ENCODE results near the gene NRCAM. TPM values are rescaled to one million over a fixed set of nuclear protein-coding genes. Genes with fewer than 3 reads are reported as not detected.
"Not testable (repeated sequence)": the region's sequence is repeated elsewhere in the genome, so short reads cannot be mapped to it uniquely, and the experiment has no call there.

NRCAM gene
- polyA plus RNA-seq, 3 donors = not detected

DNA sequence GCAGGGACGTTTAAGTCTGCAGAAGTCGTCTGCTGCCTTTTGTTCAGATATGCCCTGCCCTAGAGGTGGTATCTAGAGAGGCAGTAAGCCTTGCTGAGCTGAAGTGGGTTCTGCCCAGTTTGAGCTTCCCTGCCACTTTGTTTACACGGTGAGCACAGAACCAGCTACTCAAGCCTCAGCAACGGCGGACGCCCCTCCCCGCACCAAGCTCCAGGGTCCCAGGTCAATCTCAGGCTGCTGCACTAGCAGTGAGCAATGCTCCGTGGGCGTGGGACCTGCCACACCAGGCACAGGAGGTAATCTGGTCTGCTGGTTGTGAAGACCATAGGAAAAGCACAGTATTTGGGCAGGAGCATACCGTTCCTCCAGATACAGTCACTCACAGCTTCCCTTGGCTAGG is 178.0 kb downstream of the NRCAM start:
- intact Hi-C loops (cut with micrococcal nuclease) = no loop called here
- no peak for DNase-seq
- Histone ChIP-seq H3K9me3 (replicated peaks in 1 of 2; ENCODE audit: control insufficient read depth in 1 of 2, insufficient read depth in 1 of 2, low read length in 2 of 2) (peaks cover 0 to 7% of the 10 kb centered on the region in 2 donors), H3K9ac (ENCODE audit: insufficient read depth, low read length, poor library complexity, severe bottlenecking) (no peak overlapping the region), H3K4me2 (replicated peaks; ENCODE audit: extremely low read depth, low read length, poor library complexity, severe bottlenecking) (no peak overlapping the region), H3K4me3 (replicated peaks in 1 of 3; ENCODE audit: low read depth in 2 of 3, low read length in 3 of 3) (no peak overlapping the region), H3K79me2 (ENCODE audit: insufficient read depth, low read length) (no peaks in the 10 kb centered on the region), H3K36me3 (replicated peaks in 1 of 2; ENCODE audit: control insufficient read depth in 1 of 2, insufficient read depth in 2 of 2, low read length in 2 of 2) (no peaks in the 10 kb centered on the region), H3K4me1 (ENCODE audit: control insufficient read depth in 1 of 2, insufficient read depth in 2 of 2, low read length in 2 of 2) (no peaks in the 10 kb centered on the region), H3K27me3 (ENCODE audit: control insufficient read depth in 2 of 2, insufficient read depth in 2 of 2, low read length in 2 of 2) (no peaks in the 10 kb centered on the region), H2AFZ (ENCODE audit: insufficient read depth, low read depth, low read length, poor library complexity, severe bottlenecking) (no peak overlapping the region), H3K27ac (ENCODE audit: low read depth in 1 of 2, low read length in 2 of 2) (no peak overlapping the region), H4K20me1 (ENCODE audit: insufficient read depth, low read length) (no peaks in the 10 kb centered on the region)
- Mint-ChIP-seq H3K27ac (no peak overlapping the region), H3K4me3 (no peak overlapping the region), H3K36me3 (no peaks in the 10 kb centered on the region), H3K27me3 (ENCODE audit: low read depth in 3 of 3) (peaks cover 0 to 4% (median 0%) of the 10 kb centered on the region in 3 donors), H3K9me3 (peaks cover 3 to 8% (median 3%) of the 10 kb centered on the region in 7 donors), H3K4me1 (no peaks in the 10 kb centered on the region)
- WGBS (ENCODE audit: insufficient coverage) = 83% methylated on average over 9 of the region's 10 CpGs
- TF ChIP-seq, protein P1, sequence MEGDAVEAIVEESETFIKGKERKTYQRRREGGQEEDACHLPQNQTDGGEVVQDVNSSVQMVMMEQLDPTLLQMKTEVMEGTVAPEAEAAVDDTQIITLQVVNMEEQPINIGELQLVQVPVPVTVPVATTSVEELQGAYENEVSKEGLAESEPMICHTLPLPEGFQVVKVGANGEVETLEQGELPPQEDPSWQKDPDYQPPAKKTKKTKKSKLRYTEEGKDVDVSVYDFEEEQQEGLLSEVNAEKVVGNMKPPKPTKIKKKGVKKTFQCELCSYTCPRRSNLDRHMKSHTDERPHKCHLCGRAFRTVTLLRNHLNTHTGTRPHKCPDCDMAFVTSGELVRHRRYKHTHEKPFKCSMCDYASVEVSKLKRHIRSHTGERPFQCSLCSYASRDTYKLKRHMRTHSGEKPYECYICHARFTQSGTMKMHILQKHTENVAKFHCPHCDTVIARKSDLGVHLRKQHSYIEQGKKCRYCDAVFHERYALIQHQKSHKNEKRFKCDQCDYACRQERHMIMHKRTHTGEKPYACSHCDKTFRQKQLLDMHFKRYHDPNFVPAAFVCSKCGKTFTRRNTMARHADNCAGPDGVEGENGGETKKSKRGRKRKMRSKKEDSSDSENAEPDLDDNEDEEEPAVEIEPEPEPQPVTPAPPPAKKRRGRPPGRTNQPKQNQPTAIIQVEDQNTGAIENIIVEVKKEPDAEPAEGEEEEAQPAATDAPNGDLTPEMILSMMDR (IDR thresholded peaks at IDR 0.05) = no peak

GRCh38 chr7:108274447-108274846 is 181.8 kb downstream of the NRCAM start:
- DNase-seq; H3K4me3 ChIP-seq (replicated peaks in 1 of 3; ENCODE audit: low read depth in 2 of 3, low read length in 3 of 3); H3K4me3 Mint-ChIP-seq; H3K27me3 Mint-ChIP-seq (ENCODE audit: low read depth in 3 of 3); H3K9ac ChIP-seq (ENCODE audit: insufficient read depth, low read length, poor library complexity, severe bottlenecking); H3K4me1 ChIP-seq (ENCODE audit: control insufficient read depth in 1 of 2, insufficient read depth in 2 of 2, low read length in 2 of 2); H4K20me1 ChIP-seq (ENCODE audit: insufficient read depth, low read length); intact Hi-C loops (cut with micrococcal nuclease); H3K79me2 ChIP-seq (ENCODE audit: insufficient read depth, low read length); H3K9me3 Mint-ChIP-seq; H2AFZ ChIP-seq (ENCODE audit: insufficient read depth, low read depth, low read length, poor library complexity, severe bottlenecking); H3K4me2 ChIP-seq (replicated peaks; ENCODE audit: extremely low read depth, low read length, poor library complexity, severe bottlenecking); H3K27ac Mint-ChIP-seq; H3K36me3 Mint-ChIP-seq; H3K36me3 ChIP-seq (replicated peaks in 1 of 2; ENCODE audit: control insufficient read depth in 1 of 2, insufficient read depth in 2 of 2, low read length in 2 of 2); H3K27me3 ChIP-seq (ENCODE audit: control insufficient read depth in 2 of 2, insufficient read depth in 2 of 2, low read length in 2 of 2); H3K27ac ChIP-seq (ENCODE audit: low read depth in 1 of 2, low read length in 2 of 2); H3K4me1 Mint-ChIP-seq; H3K9me3 ChIP-seq (replicated peaks in 1 of 2; ENCODE audit: control insufficient read depth in 1 of 2, insufficient read depth in 1 of 2, low read length in 2 of 2): not testable (repeated sequence)
- no CpG with 5 or more reads among the region's 5 CpGs for WGBS (ENCODE audit: insufficient coverage)

DNA sequence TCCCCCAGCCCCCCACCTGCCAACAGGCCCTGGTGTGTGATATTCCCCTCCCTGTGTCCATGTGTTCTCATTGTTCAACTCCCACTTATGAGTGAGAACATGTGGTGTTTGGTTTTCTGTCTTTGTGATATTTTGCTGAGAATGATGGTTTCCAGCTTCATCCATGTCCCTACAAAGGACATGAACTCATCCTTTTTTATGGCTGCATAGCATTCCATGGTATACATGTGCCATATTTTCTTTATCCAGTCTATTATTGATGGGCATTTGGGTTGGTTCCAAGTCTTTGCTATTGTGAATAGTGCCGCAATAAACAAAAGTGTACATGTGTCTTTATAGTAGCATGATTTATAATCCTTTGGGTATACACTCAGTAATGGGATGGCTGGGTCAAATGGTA is 183.3 kb downstream of the NRCAM start:
- H3K4me3 ChIP-seq (replicated peaks in 1 of 3; ENCODE audit: low read depth in 2 of 3, low read length in 3 of 3); H3K36me3 ChIP-seq (replicated peaks in 1 of 2; ENCODE audit: control insufficient read depth in 1 of 2, insufficient read depth in 2 of 2, low read length in 2 of 2); H3K79me2 ChIP-seq (ENCODE audit: insufficient read depth, low read length); H3K27ac Mint-ChIP-seq; H2AFZ ChIP-seq (ENCODE audit: insufficient read depth, low read depth, low read length, poor library complexity, severe bottlenecking); H3K4me3 Mint-ChIP-seq; H3K4me2 ChIP-seq (replicated peaks; ENCODE audit: extremely low read depth, low read length, poor library complexity, severe bottlenecking); H3K9ac ChIP-seq (ENCODE audit: insufficient read depth, low read length, poor library complexity, severe bottlenecking); H4K20me1 ChIP-seq (ENCODE audit: insufficient read depth, low read length); H3K27me3 ChIP-seq (ENCODE audit: control insufficient read depth in 2 of 2, insufficient read depth in 2 of 2, low read length in 2 of 2); H3K9me3 Mint-ChIP-seq; intact Hi-C loops (cut with micrococcal nuclease); H3K9me3 ChIP-seq (replicated peaks in 1 of 2; ENCODE audit: control insufficient read depth in 1 of 2, insufficient read depth in 1 of 2, low read length in 2 of 2); H3K27ac ChIP-seq (ENCODE audit: low read depth in 1 of 2, low read length in 2 of 2); H3K4me1 ChIP-seq (ENCODE audit: control insufficient read depth in 1 of 2, insufficient read depth in 2 of 2, low read length in 2 of 2); H3K27me3 Mint-ChIP-seq (ENCODE audit: low read depth in 3 of 3); DNase-seq; H3K36me3 Mint-ChIP-seq; H3K4me1 Mint-ChIP-seq: not testable (repeated sequence)
- WGBS (ENCODE audit: insufficient coverage) = no CpG with 5 or more reads among the region's 1 CpG

All from CD14-positive monocyte (primary cell).